ENCODE results near the gene LAMB1.

LAMB1 gene

GRCh38 chr7:108016841-108017775 is 14.1 kb upstream of the LAMB1 start:
- POLR2A ChIA-PET, result interaction anchor here (1.3 to 2.4 kb wide), 2 partner anchors 22 to 62 kb away, joined by 4 to 5 read pairs; no protein-coding TSS in a partner anchor
- TF ChIP-seq, protein P1, sequence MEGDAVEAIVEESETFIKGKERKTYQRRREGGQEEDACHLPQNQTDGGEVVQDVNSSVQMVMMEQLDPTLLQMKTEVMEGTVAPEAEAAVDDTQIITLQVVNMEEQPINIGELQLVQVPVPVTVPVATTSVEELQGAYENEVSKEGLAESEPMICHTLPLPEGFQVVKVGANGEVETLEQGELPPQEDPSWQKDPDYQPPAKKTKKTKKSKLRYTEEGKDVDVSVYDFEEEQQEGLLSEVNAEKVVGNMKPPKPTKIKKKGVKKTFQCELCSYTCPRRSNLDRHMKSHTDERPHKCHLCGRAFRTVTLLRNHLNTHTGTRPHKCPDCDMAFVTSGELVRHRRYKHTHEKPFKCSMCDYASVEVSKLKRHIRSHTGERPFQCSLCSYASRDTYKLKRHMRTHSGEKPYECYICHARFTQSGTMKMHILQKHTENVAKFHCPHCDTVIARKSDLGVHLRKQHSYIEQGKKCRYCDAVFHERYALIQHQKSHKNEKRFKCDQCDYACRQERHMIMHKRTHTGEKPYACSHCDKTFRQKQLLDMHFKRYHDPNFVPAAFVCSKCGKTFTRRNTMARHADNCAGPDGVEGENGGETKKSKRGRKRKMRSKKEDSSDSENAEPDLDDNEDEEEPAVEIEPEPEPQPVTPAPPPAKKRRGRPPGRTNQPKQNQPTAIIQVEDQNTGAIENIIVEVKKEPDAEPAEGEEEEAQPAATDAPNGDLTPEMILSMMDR (IDR thresholded peaks at IDR 0.05; ENCODE audit: insufficient read depth, low read length, missing control alignments), result peak; percentile 40
- no peak overlapping the region for H3K4me3 ChIP-seq (ENCODE audit: low read depth, low read length)
- CTCF ChIA-PET, result interaction anchor here (0.7 to 5.6 kb wide), 15 partner anchors 9 to 129 kb away, joined by 3 to 32 read pairs (median 4); partner anchors contain the start of gene LAMB1
- no peak for DNase-seq (ENCODE audit: low read depth, low spot score)

- H3K4me3 ChIP-seq (ENCODE audit: low read depth, low read length), result no peak overlapping the region
- CTCF ChIA-PET, result interaction anchor here (0.5 to 5.6 kb wide), 7 partner anchors 11 to 1909 kb away, joined by 3 to 32 read pairs (median 6); partner anchors contain the start of gene LAMB1
- TF ChIP-seq, protein P1 (IDR thresholded peaks at IDR 0.05; ENCODE audit: insufficient read depth, low read length, missing control alignments), result no peak
- DNase-seq (ENCODE audit: low read depth, low spot score), result no peak
- POLR2A ChIA-PET, result interaction anchor here (1.4 to 2.8 kb wide), 3 partner anchors 12 to 64 kb away, joined by 5 to 12 read pairs (median 6); partner anchors contain the start of gene LAMB1
Observed at GRCh38 chr7:108015740-108016139, 12.8 kb upstream of the LAMB1 start.

DNA sequence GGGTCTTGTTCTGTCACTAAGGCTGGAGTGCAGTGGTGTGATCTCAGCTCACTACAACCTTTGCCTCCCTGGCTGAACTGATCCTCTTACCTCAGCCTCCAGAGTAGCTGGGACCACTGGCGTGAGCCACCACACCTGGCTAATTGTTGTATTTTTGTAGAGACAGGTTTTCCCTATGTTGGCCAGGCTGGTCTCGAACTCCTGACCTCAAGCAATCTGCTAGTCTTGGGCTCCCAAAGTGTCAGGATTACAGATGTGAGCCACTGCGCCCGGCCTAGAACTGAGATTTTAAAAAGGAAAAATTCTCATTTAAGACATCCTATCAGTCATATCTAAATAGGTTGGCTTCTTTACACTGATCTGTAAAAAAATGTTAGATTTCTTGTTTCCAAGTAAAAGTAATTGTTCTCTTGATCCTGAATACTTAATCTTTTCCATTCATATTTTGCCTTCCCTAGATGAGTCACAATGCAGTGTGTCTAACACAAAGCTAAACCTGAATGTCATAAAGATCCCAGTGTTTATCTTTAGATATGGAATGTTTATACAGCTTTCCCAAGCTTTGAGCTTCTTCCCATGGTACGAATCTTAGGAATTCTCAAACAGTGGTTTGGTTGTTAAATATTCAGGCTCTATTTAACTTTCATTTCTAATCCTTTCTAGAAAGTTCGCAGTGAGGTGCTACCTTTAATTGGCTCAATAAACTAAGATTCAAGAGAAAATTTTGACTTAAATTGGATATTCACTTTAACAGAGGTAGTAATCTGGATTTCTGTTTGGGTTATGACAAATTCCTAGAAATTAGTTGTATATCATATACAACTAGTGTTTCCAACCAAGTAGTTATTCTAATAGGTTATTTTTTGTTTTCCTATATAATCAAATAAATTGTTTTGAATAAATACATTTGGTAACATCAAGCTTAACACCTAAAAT is 12.1 kb upstream of the LAMB1 start:
- TF ChIP-seq, protein P1 (IDR thresholded peaks at IDR 0.05; ENCODE audit: insufficient read depth, low read length, missing control alignments), result no peak
- ChIA-PET POLR2A (interaction anchor here (1.4 to 2.8 kb wide), 3 partner anchors 12 to 64 kb away, joined by 5 to 12 read pairs (median 6); partner anchors contain the start of gene LAMB1), CTCF (interaction anchor here (1.2 to 5.6 kb wide), 8 partner anchors 10 to 131 kb away, joined by 3 to 32 read pairs (median 7); partner anchors contain the start of gene LAMB1)
- DNase-seq (ENCODE audit: low read depth, low spot score), result no peak
- H3K4me3 ChIP-seq (ENCODE audit: low read depth, low read length), result no peak overlapping the region

GRCh38 chr7:108014215-108014614 is 11.3 kb upstream of the LAMB1 start:
- no peak for DNase-seq (ENCODE audit: low read depth, low spot score)
- TF ChIP-seq, protein P1 (IDR thresholded peaks at IDR 0.05; ENCODE audit: insufficient read depth, low read length, missing control alignments), result no peak
- H3K4me3 ChIP-seq (ENCODE audit: low read depth, low read length), result no peak overlapping the region
- POLR2A ChIA-PET, result interaction anchor here (1.4 to 2.8 kb wide), 2 partner anchors 11 to 18 kb away, joined by 6 to 12 read pairs; partner anchors contain the start of gene LAMB1
- CTCF ChIA-PET, result interaction anchor here (1.2 to 5.6 kb wide), 4 partner anchors 9 to 132 kb away, joined by 3 to 29 read pairs (median 6); partner anchors contain the start of gene LAMB1

GRCh38 chr7:108012499-108013430 is 9.8 kb upstream of the LAMB1 start:
- DNase-seq (ENCODE audit: low read depth, low spot score), result no peak
- CTCF ChIA-PET, result interaction anchor here (0.8 to 5.6 kb wide), 3 partner anchors 9 to 133 kb away, joined by 3 to 29 read pairs (median 3); no protein-coding TSS in a partner anchor
- TF ChIP-seq, protein P1 (IDR thresholded peaks at IDR 0.05; ENCODE audit: insufficient read depth, low read length, missing control alignments), result no peak
- POLR2A ChIA-PET, result no interaction called here
- H3K4me3 ChIP-seq (ENCODE audit: low read depth, low read length), result no peak overlapping the region
